ACHN (cell line): ENCODE data around the gene PLEKHM3.
A peak's percentile ranks its signal among the peaks of the same experiment; 100 is the strongest.

Experiments
- DNase-seq: peaks from one replicate; pipeline ENCODE4 v3.0.0-alpha.2; 2015
- in situ Hi-C: cut with HindIII; loops from 2 replicates; pipeline ENCODE4 v1.10.0; 2017; ENCODE audit warnings: low sequenced_read_pairs, low pct_ligation_motif_present, low pct_unique_long_range_greater_than_20kb

PLEKHM3 gene

GRCh38 chr2:208006833-208007232, 18.5 kb downstream of the PLEKHM3 start:
- no peak for DNase-seq
- in situ Hi-C loops, result no loop called here

GRCh38 chr2:208006337-208006736, 19.0 kb downstream of the PLEKHM3 start:
- no peak for DNase-seq
- in situ Hi-C loops, result no loop called here

GRCh38 chr2:208001924-208002323, 23.4 kb downstream of the PLEKHM3 start:
- in situ Hi-C loops, result no loop called here
- DNase-seq, result no peak

- DNase-seq, result no peak
- in situ Hi-C loops, result no loop called here
These were observed 24.5 kb downstream of the PLEKHM3 start for GRCh38 chr2:208000701-208001395.

- no peak for DNase-seq
- in situ Hi-C loops, result no loop called here
These were observed 28.5 kb downstream of the PLEKHM3 start for GRCh38 chr2:207996848-207997247.

GRCh38 chr2:207995887-207996286, 29.4 kb downstream of the PLEKHM3 start:
- no peak for DNase-seq
- in situ Hi-C loops, result no loop called here

- peak; percentile 9 for DNase-seq
- in situ Hi-C loops, result no loop called here
These were observed 32.1 kb downstream of the PLEKHM3 start for GRCh38 chr2:207993151-207993763.

- no peak for DNase-seq
- in situ Hi-C loops, result no loop called here
These were observed 33.4 kb downstream of the PLEKHM3 start for GRCh38 chr2:207991944-207992343.

- DNase-seq, result no peak
- in situ Hi-C loops, result no loop called here
These were observed 34.5 kb downstream of the PLEKHM3 start for GRCh38 chr2:207990784-207991183.

GRCh38 chr2:207988975-207989374, 36.4 kb downstream of the PLEKHM3 start:
- in situ Hi-C loops, result no loop called here
- DNase-seq, result no peak

GRCh38 chr2:207987025-207987716, 38.2 kb downstream of the PLEKHM3 start:
- in situ Hi-C loops, result no loop called here
- DNase-seq, result no peak

GRCh38 chr2:207984765-207985480, 40.4 kb downstream of the PLEKHM3 start:
- no peak for DNase-seq
- in situ Hi-C loops, result no loop called here

GRCh38 chr2:207983641-207984042, 41.7 kb downstream of the PLEKHM3 start:
- no peak for DNase-seq
- in situ Hi-C loops, result no loop called here

- no peak for DNase-seq
- in situ Hi-C loops, result no loop called here
These were observed 47.0 kb downstream of the PLEKHM3 start for GRCh38 chr2:207978177-207978948.

GRCh38 chr2:207975921-207976320, 49.4 kb downstream of the PLEKHM3 start:
- in situ Hi-C loops, result no loop called here
- no peak for DNase-seq

- in situ Hi-C loops, result no loop called here
- no peak for DNase-seq
These were observed 51.1 kb downstream of the PLEKHM3 start for GRCh38 chr2:207974216-207974605.

GRCh38 chr2:207970826-207971180, 54.5 kb downstream of the PLEKHM3 start:
- in situ Hi-C loops, result no loop called here

GRCh38 chr2:207970147-207970825, 55.0 kb downstream of the PLEKHM3 start:
- DNase-seq, result no peak
- in situ Hi-C loops, result no loop called here

More at GRCh38 chr2:207970826-207971180, 54.5 kb downstream of the PLEKHM3 start:
- DNase-seq, result no peak
